Measurements from ENCODE around the gene LTO1. TPM values are rescaled to one million over a fixed set of nuclear protein-coding genes. Genes with fewer than 3 reads are reported as not detected.

The LTO1 gene
- total and polyA plus RNA-seq, 2 of the 13 experiments (the other 11 are each of a cell fraction or from before 2014, with no cell fraction given) = 11.8 to 15.0 TPM

GRCh38 chr11:69655479-69656428 lies 19.4 kb downstream of the LTO1 start:
- no peaks in the 10 kb centered on the region for H3K27me3 ChIP-seq (ENCODE audit: control insufficient read depth in 1 of 2, insufficient read depth in 2 of 2, low read length in 2 of 2)
- peaks cover 6% of the 10 kb centered on the region; the same call in 1 of the 2 replicates for H4K20me1 ChIP-seq (ENCODE audit: insufficient read depth, low read length)
- in situ Hi-C loops (cut with HindIII; ENCODE audit: extremely low pct_ligation_motif_present, low pct_unique_long_range_greater_than_20kb) = loop anchor here (5.0 kb wide), 1 partner anchor 533 kb away; no protein-coding TSS in a partner anchor
- H3K4me3 ChIP-seq (replicated peaks in 1 of 3; ENCODE audit: insufficient read depth in 1 of 3, low read depth in 2 of 3, low read length in 3 of 3) = peak overlapping the region in 1 of 3 experiments; percentile 48; a peak in 2 of 6 replicates
- peak overlapping the region; percentile 67 for H3K4me2 ChIP-seq (ENCODE audit: low read depth, low read length)
- no TSS peak for BruUV-seq (replicated peaks)
- peak; percentile 1 for ATAC-seq
- peak overlapping the region; percentile 88 for H3K27ac ChIP-seq (ENCODE audit: extremely low read length, insufficient read depth, low read length)
- FAIRE-seq = no peak
- no peak for DNase-seq (ENCODE audit: low spot score)
- H3K9ac ChIP-seq (ENCODE audit: insufficient read depth, low read depth, low read length) = peak overlapping the region; percentile 69
- no peak overlapping the region for H2AFZ ChIP-seq (ENCODE audit: low read length)
- intact Hi-C loops (cut with micrococcal nuclease; ENCODE audit: unreplicated experiment) = no loop called here
- POLR2A ChIA-PET = interaction anchor here (1.2 to 6.1 kb wide), 7 partner anchors 11 to 811 kb away, joined by 3 to 128 read pairs (median 9); partner anchors contain the start of gene LTO1
- CTCF ChIA-PET (ENCODE audit: low intra/inter-chr PET ratio, low total read pairs) = no interaction called here
- no peaks in the 10 kb centered on the region for H3K79me2 ChIP-seq (ENCODE audit: insufficient read depth, low read length)
- H3K4me1 ChIP-seq (ENCODE audit: insufficient read depth, low read length) = peaks cover 74% of the 10 kb centered on the region
- H3K9me3 ChIP-seq (ENCODE audit: low read length) = no peaks in the 10 kb centered on the region
- WGBS (ENCODE audit: low lambda C conversion rate) = 79% methylated on average over 17 of the region's 19 CpGs
- H3K36me3 ChIP-seq (replicated peaks in 1 of 2; ENCODE audit: control insufficient read depth in 1 of 2, insufficient read depth in 2 of 2, low read length in 2 of 2) = peaks cover 6 to 29% of the 10 kb centered on the region in 2 experiments
- TF ChIP-seq TBL1XR1 (IDR thresholded peaks at IDR 0.05; ENCODE audit: borderline replicate concordance, low read length, partially characterized antibody) = no peak
- TF ChIP-seq PAWR (CRISPR knock-in tag; IDR thresholded peaks at IDR 0.05; ENCODE audit: borderline replicate concordance) = 0 out of 2 replicates have a peak, but pooled peaks have one; percentile 60
- peak; percentile 59; the same call in 1 of the 2 replicates for TF ChIP-seq DMTF1 (CRISPR knock-in tag; IDR thresholded peaks at IDR 0.05)
- TF ChIP-seq ZBTB39 (CRISPR knock-in tag; IDR thresholded peaks at IDR 0.05) = 0 out of 2 replicates have a peak, but pooled peaks have one; percentile 15
- TF ChIP-seq ZFP1 (CRISPR knock-in tag; IDR thresholded peaks at IDR 0.05) = no peak
- no peak for TF ChIP-seq GABPA (IDR thresholded peaks at IDR 0.05; ENCODE audit: low read depth, low read length)
- no peak for TF ChIP-seq GABPA (CRISPR knock-in tag; IDR thresholded peaks at IDR 0.05; ENCODE audit: low read depth)
- TF ChIP-seq NFIC (IDR thresholded peaks at IDR 0.05; ENCODE audit: low read length) = no peak
- TF ChIP-seq ZNF570 (CRISPR knock-in tag; IDR thresholded peaks at IDR 0.05; ENCODE audit: borderline replicate concordance) = no peak
- 0 out of 2 replicates have a peak, but pooled peaks have one; percentile 38 for TF ChIP-seq ZNF543 (CRISPR knock-in tag; IDR thresholded peaks at IDR 0.05)
- TF ChIP-seq AGO1 (IDR thresholded peaks at IDR 0.05; ENCODE audit: low read depth, low read length, poor library complexity, severe bottlenecking) = peak; percentile 12
- no peak for TF ChIP-seq ATF7 (IDR thresholded peaks at IDR 0.05)
- TF ChIP-seq ATF7 (CRISPR knock-in tag; IDR thresholded peaks at IDR 0.05) = 0 out of 2 replicates have a peak, but pooled peaks have one; percentile 28
- TF ChIP-seq TERF1 (CRISPR knock-in tag; IDR thresholded peaks at IDR 0.05) = no peak
- TF ChIP-seq MYC (CRISPR knock-in tag; IDR thresholded peaks at IDR 0.05; ENCODE audit: borderline replicate concordance) = no peak
- TF ChIP-seq ZMYM2 (CRISPR knock-in tag; IDR thresholded peaks at IDR 0.05) = 0 out of 2 replicates have a peak, but pooled peaks have one; percentile 6
- TF ChIP-seq SUZ12 (IDR thresholded peaks at IDR 0.05; ENCODE audit: low read depth, low read length) = no peak
- peak; percentile 50; the same call in 1 of the 2 replicates for TF ChIP-seq CHCHD3 (CRISPR knock-in tag; IDR thresholded peaks at IDR 0.05)

All from HepG2 (cell line).